Measurements from ENCODE around the gene BORCS5.

DNA sequence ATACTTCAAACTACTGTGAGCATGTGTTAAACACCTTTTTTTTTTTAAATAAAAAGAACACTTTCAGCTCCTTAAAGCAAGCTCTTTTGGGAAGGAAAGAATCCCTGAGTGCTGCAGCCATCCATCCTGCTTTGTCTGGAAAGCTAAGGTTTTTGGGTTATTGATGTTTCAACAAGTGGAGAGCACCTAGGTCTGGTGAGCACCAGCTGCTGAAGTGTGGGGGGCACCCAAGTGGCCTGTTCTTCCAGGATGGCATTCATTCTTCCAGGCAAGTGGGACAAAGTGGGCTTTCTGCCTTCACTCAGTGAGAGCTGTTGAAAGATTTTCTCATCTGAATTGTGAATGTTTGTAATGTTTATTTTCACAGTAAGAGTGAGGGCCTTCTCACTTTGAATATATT, 49.9 kb downstream of the BORCS5 start:
- TF ChIP-seq POLR2AphosphoS5 (IDR thresholded peaks at IDR 0.05; ENCODE audit: insufficient read depth in 1 of 2, low read depth in 1 of 2) (no peak), POLR2A (IDR thresholded peaks at IDR 0.05) (no peak)
- TF ChIP-seq, protein P1, sequence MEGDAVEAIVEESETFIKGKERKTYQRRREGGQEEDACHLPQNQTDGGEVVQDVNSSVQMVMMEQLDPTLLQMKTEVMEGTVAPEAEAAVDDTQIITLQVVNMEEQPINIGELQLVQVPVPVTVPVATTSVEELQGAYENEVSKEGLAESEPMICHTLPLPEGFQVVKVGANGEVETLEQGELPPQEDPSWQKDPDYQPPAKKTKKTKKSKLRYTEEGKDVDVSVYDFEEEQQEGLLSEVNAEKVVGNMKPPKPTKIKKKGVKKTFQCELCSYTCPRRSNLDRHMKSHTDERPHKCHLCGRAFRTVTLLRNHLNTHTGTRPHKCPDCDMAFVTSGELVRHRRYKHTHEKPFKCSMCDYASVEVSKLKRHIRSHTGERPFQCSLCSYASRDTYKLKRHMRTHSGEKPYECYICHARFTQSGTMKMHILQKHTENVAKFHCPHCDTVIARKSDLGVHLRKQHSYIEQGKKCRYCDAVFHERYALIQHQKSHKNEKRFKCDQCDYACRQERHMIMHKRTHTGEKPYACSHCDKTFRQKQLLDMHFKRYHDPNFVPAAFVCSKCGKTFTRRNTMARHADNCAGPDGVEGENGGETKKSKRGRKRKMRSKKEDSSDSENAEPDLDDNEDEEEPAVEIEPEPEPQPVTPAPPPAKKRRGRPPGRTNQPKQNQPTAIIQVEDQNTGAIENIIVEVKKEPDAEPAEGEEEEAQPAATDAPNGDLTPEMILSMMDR (IDR thresholded peaks at IDR 0.05), result no peak
